Activated naive CD8-positive, alpha-beta T cell treated with anti-CD3 and anti-CD28 coated beads for 36 hours (primary cell): ENCODE data around the gene UQCRC1. TPM values are rescaled to one million over a fixed set of nuclear protein-coding genes. Genes with fewer than 3 reads are reported as not detected.

Experiments used
- DNase-seq: peaks from one replicate; pipeline ENCODE4 v3.0.0; 2021
- H3K27ac Mint-ChIP-seq: one replicate; pipeline ENCODE4 v1.8.0; 2022; ENCODE audit warnings: mild to moderate bottlenecking, moderate library complexity, mixed read lengths
- H3K27me3 Mint-ChIP-seq: one replicate; pipeline ENCODE4 v1.8.0; 2022; ENCODE audit warnings: mild to moderate bottlenecking, mixed read lengths
- H3K36me3 Mint-ChIP-seq: one replicate; pipeline ENCODE4 v1.8.0; 2021; ENCODE audit warnings: mild to moderate bottlenecking, mixed read lengths
- H3K4me1 Mint-ChIP-seq: one replicate; pipeline ENCODE4 v1.8.0; 2021; ENCODE audit warnings: mixed read lengths
- H3K4me3 Mint-ChIP-seq: one replicate; pipeline ENCODE4 v1.8.0; 2022; ENCODE audit warnings: mild to moderate bottlenecking, moderate library complexity, mixed read lengths
- H3K9me3 Mint-ChIP-seq: one replicate; pipeline ENCODE4 v1.8.0; 2022; ENCODE audit warnings: mixed read lengths
- total RNA-seq, 2 experiments: library from RNA; stranded (reverse); gene quantifications; one replicate each; pipeline ENCODE4 v1.2.3, GENCODE V29; 2021

UQCRC1 gene
- total RNA-seq, 2 experiments from 2014 or later, result 193 to 209 TPM

DNA sequence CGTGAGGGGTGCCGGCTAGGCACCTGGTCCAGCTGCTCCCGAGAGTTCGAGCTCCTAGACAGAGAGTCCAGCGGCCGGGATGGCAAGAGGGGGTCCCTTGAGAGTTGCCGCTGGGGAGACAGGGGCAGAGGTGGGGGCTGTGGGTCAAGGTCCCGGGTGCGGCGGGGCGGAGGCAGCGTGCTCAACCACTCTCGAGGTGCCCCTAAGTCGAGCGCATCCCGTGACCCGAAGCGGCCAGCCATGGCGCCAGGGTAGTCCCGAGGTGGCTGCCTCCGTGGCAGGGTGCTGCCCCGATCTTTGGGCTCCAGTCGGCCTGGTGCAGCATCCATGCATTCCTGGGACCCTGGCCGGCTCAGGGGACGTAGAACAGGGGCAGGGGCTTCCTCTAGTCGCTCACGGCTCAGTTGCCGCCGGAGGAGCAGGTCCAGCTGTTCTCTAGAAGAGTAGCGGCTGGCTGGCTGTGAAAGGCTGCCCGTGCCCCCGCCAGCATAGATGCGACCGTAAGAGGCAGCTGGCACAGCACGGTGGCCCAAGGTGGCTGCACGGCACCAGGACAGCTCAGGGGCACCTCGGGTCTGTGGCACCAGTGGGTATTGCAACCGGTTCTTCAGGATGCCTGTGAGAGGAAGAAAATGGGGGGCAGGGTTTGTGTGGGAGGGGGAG lies 30.6 kb upstream of the UQCRC1 start:
- H3K9me3 Mint-ChIP-seq, result no peaks in the 10 kb centered on the region

DNA sequence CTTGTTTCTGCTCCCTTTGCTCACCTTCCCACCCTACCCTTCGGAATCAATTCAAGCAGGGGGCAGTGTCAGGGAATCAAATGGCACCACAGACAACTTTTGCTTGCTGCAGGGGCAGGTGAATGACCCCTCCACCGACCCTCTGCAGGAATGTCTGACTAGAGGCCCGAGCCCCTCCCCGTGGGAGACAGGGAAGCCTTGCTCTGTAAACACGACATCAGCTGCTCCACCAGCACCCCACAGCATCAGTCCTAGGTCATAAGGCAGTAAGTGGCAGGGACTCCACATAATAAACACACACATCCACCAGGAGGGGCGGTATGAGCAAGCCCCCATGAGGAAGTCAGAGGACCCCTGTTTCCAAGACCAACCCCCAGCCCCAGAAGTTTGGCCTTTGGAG lies 27.9 kb upstream of the UQCRC1 start:
- Mint-ChIP-seq H3K4me3 (no peak overlapping the region), H3K27me3 (no peaks in the 10 kb centered on the region), H3K9me3 (no peaks in the 10 kb centered on the region), H3K4me1 (peaks cover 23% of the 10 kb centered on the region), H3K27ac (no peak overlapping the region), H3K36me3 (peaks cover 5% of the 10 kb centered on the region)
- DNase-seq, result no peak

More for the DNA sequence above, 30.6 kb upstream of the UQCRC1 start:
- Mint-ChIP-seq H3K27ac (no peak overlapping the region), H3K4me1 (peaks cover 17% of the 10 kb centered on the region), H3K4me3 (no peak overlapping the region), H3K27me3 (no peaks in the 10 kb centered on the region), H3K36me3 (peaks cover 8% of the 10 kb centered on the region)
- no peak for DNase-seq

DNA sequence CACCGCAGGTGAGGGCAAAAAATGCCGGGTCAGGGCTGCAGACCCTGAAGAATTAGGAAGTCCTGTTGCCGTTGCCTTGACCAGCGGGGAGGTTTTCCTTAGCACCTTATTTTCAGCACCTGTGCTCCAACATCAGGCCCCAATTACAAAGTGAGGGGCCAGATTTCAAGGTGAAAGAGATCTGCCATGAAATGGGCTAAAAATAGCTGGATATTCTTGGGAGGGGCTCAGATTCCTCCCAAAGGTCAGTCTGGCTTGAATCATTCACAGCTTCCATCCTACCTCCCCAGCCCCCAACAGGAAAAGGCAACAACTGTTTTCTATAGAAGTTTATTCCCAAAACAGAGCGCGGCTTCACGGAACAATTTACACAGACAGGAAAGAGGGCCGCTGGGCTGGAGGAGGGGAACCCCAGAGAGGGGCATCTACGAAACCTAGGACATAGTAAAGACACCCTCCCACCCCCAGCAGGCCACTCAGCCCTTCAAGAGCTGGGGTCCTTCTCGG lies 26.8 kb upstream of the UQCRC1 start:
- Mint-ChIP-seq H3K27me3 (no peaks in the 10 kb centered on the region), H3K36me3 (peaks cover 3% of the 10 kb centered on the region), H3K27ac (no peak overlapping the region), H3K4me1 (peaks cover 23% of the 10 kb centered on the region), H3K4me3 (peak overlapping the region; percentile 86), H3K9me3 (no peaks in the 10 kb centered on the region)
- no peak for DNase-seq

DNA sequence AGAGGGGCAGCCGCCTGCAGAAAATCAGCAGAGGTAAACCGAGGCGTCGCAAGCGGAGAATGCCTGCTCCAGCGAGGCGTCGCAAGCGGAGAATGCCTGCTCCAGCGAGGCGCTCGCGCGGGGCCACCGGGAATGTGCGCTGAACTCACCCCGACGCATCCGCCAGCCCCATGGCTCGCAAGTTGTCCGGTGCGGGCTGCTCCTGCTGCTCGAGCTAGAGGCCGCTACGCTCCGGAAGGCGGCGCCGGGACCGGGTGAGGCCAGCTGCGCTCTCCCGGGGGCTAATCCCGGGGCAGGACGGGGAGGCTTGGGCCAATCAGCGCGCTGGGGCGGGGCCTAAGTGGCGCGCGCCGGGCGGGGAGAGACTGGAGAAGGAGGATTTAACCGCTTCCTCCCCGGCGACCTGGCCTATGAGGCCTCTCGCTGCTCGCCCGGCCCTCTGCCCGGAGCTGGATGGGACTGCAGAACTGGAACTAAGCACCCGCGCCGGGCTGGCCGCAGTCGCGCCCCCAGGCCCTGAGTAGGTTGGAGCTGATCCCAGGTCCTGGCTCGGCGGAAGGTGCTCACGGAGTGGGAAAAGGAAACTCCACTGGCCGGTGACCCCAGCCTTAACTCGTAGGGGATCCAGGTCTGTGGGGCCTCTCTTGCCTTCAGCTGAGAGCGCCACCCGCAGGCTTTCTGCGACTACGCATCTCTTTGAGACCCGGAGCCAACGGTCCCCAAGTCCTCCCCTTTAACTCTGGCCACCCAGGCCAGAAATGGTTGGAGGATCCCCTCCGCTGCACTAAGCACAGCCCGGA lies 26.0 kb upstream of the UQCRC1 start, which contains the start of gene SLC26A6:
Gene SLC26A6, minus strand, starts transcription at position 240 of the 800 bp plus-strand sequence. Its CDS starts 68 bp downstream, at position 172.
- Mint-ChIP-seq H3K4me1 (peaks cover 23% of the 10 kb centered on the region), H3K36me3 (peaks cover 3% of the 10 kb centered on the region), H3K4me3 (peak within 1 kb of the TSS; percentile 86), H3K27ac (peak within 1 kb of the TSS; percentile 86), H3K27me3 (no peaks in the 10 kb centered on the region), H3K9me3 (no peaks in the 10 kb centered on the region)
- peak; percentile 97 for DNase-seq

DNA sequence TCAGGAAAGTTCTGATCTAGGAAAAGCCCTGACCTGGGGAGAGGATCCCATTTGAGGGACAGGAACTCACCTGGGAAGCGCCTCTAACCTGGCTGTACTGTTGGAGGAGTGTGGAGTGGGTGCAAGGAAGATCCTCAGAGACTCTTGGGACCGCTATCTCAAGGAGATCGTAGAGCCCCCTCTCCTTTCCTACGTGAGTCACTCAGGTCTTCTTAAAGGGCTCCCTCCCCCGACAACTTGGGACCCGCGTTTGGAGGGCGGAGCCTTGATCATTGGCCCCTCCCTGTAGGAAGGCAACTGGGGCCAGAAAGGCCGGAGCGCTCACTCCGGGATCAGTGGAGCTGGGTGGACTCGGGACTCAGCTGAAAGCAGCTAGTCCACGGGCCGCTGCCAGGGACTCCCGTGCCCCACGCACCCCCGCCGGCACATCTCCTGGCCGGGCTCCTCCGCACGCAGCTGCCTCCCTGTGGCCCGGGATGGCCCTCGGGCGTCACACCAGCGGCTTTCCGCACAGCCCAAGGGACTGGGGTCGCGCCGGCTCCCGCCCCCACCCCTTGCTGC lies 25.3 kb upstream of the UQCRC1 start:
- Mint-ChIP-seq H3K4me3 (peak overlapping the region; percentile 86), H3K36me3 (peaks cover 3% of the 10 kb centered on the region), H3K27me3 (no peaks in the 10 kb centered on the region), H3K9me3 (no peaks in the 10 kb centered on the region), H3K27ac (no peak overlapping the region), H3K4me1 (peaks cover 23% of the 10 kb centered on the region)
- peak; percentile 65 for DNase-seq

DNA sequence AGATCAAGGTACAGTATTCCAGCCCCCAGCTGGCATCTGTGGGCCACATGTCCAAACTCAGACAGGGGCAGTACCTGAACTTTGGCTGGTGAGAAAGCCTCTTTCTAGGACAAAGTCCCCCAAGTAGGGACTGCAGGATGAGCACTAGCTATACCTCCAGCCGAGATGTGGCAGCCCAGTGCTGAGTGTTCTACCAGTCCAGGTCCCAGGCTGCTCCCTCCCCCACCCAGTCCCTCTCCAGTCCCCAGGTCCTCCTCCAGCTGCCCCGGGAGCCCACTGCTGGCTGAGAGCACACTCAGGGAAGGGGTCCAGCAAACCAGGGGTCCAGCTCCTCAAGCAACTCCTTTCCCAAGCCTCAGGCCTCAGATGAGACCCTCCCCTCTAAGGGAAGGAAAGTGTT lies 24.3 kb upstream of the UQCRC1 start:
- H3K4me1 Mint-ChIP-seq, result peaks cover 20% of the 10 kb centered on the region
- no peaks in the 10 kb centered on the region for H3K36me3 Mint-ChIP-seq
- H3K27ac Mint-ChIP-seq, result no peak overlapping the region
- no peaks in the 10 kb centered on the region for H3K27me3 Mint-ChIP-seq
- no peak overlapping the region for H3K4me3 Mint-ChIP-seq
- no peak for DNase-seq
- H3K9me3 Mint-ChIP-seq, result no peaks in the 10 kb centered on the region

DNA sequence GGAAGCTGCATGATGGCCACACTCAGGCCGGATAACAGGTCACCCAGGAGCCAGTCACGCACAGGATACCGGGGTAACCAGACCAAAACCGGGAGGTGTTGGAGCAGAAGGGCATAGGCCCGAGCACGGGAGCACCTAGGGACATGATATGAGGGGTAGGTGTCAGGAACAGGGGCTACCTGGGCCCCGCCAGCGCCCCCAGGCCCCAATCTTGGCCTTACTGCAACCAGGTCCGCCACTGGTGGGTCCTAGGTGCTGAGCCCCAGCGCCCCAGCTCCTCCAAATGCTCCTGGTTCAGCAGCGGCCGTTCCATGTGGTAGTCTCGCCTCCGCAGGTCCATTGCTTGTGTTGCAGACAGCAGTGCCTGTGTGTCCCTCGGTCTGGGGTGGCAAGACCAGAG lies 23.8 kb upstream of the UQCRC1 start:
- Mint-ChIP-seq H3K27ac (no peak overlapping the region), H3K9me3 (no peaks in the 10 kb centered on the region), H3K4me1 (peaks cover 20% of the 10 kb centered on the region), H3K36me3 (no peaks in the 10 kb centered on the region), H3K4me3 (no peak overlapping the region), H3K27me3 (no peaks in the 10 kb centered on the region)
- no peak for DNase-seq

DNA sequence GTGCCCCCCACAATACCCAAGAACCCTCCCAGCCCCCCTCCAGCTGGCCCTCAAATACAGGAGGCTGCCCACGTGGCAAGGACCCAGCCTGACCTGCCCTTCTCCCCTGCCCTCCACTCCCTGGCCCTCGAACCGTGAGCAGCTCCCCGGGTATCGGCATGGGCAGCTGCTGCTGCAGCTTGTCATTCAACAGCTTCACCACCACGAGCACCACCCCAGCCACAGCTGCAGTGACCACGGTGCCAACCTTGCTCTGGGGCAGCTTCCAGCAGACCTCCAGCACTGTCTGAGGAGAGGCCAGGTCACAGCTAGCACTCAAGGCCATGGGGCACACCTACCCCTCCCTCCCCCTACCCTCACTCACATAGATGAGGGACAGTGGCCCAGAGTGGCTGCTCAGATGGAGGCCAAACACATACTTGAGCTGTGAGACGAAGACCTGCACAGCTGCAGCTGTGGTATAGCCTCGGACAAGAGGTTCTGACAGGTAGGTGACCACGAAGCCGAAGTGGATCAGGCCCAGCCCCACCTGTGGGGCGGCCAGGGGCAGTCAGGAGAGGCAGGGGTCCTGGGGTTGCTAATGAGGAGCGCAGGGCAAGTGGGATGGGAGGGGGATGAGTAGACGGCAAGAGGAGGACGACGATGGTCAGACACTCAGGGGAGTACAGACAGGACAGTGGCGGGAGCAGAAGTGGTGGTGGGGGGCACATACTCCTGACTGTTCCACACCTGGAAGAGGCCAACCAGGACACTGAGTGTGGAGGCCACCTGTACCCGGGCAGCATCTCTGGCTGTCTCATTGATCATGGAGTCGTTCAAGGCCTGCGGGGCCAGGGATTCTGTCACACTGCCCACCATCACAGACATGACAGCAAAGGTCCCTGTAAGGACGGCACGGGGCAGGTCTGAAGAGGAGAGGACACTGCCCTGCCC lies 22.3 kb upstream of the UQCRC1 start:
- H3K27me3 Mint-ChIP-seq, result no peaks in the 10 kb centered on the region
- peaks cover 3% of the 10 kb centered on the region for H3K36me3 Mint-ChIP-seq
- DNase-seq, result no peak
- H3K27ac Mint-ChIP-seq, result peak overlapping the region; percentile 56
- peaks cover 15% of the 10 kb centered on the region for H3K4me1 Mint-ChIP-seq
- no peaks in the 10 kb centered on the region for H3K9me3 Mint-ChIP-seq
- H3K4me3 Mint-ChIP-seq, result no peak overlapping the region

DNA sequence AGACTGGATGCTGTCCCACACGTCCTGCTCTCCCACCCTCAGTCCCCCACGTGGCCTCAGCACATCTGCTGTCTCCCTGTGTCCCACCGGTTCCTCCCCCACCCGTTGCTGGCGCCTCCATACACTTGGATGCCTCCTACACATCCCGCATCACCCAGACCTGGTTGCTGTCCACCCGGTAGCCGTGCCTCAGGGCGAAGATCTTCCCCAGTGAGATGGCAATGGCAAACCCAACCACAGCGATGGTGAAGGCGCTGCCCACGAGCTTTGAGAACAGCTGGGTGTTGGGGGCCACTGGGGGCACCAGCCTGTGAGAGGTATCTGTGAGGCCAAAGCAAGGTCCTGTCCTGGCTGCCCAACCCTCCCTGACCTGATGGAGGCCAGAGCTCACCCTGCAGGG lies 21.4 kb upstream of the UQCRC1 start:
- Mint-ChIP-seq H3K27me3 (no peaks in the 10 kb centered on the region), H3K36me3 (peaks cover 3% of the 10 kb centered on the region), H3K9me3 (no peaks in the 10 kb centered on the region), H3K4me3 (no peak overlapping the region), H3K4me1 (peaks cover 8% of the 10 kb centered on the region), H3K27ac (no peak overlapping the region)
- DNase-seq, result no peak

DNA sequence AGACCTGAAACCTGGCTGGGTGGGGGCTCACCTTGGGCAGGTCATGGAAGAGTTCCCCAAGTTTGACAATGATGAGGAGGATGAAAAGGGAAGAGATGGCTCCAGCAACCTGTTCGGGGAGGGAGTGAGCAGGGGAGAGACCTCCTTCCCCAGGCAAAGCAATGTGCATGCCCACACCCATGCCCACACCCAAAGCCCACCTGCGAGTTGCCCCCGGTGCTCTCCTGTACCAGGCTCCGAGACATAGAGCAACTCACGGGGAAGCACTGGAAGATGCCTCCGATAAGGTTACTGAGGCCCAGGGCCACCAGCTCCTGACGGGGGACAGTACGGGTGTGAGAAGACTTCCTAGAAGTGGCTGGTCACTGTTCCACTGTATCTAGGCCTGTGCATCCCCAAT lies 21.0 kb upstream of the UQCRC1 start:
- no peaks in the 10 kb centered on the region for H3K27me3 Mint-ChIP-seq
- no peak for DNase-seq
- H3K36me3 Mint-ChIP-seq, result peaks cover 3% of the 10 kb centered on the region
- H3K27ac Mint-ChIP-seq, result no peak overlapping the region
- no peak overlapping the region for H3K4me3 Mint-ChIP-seq
- no peaks in the 10 kb centered on the region for H3K9me3 Mint-ChIP-seq
- peaks cover 7% of the 10 kb centered on the region for H3K4me1 Mint-ChIP-seq

DNA sequence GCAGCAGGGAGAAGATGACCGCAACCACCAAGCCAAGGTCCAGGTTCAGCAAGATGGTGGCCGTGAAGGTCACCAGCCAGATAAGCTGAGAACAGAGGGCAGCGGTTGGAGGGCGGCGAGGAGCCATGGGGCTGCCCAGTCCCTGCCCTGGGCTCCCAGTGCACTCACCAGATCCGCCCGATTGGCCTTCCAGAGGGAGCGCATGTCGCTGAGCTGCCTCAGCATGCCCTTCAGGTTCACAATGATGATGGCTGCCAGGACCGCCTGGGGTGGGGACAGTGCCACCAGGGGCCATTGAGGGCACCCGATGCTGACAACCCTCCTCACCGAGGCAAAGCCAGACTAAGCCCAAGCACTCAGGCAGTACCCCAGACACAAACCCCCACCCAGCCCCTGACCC lies 20.4 kb upstream of the UQCRC1 start:
- Mint-ChIP-seq H3K9me3 (no peaks in the 10 kb centered on the region), H3K27me3 (no peaks in the 10 kb centered on the region), H3K4me3 (no peak overlapping the region), H3K36me3 (peaks cover 3% of the 10 kb centered on the region), H3K4me1 (peaks cover 7% of the 10 kb centered on the region), H3K27ac (no peak overlapping the region)
- no peak for DNase-seq

DNA sequence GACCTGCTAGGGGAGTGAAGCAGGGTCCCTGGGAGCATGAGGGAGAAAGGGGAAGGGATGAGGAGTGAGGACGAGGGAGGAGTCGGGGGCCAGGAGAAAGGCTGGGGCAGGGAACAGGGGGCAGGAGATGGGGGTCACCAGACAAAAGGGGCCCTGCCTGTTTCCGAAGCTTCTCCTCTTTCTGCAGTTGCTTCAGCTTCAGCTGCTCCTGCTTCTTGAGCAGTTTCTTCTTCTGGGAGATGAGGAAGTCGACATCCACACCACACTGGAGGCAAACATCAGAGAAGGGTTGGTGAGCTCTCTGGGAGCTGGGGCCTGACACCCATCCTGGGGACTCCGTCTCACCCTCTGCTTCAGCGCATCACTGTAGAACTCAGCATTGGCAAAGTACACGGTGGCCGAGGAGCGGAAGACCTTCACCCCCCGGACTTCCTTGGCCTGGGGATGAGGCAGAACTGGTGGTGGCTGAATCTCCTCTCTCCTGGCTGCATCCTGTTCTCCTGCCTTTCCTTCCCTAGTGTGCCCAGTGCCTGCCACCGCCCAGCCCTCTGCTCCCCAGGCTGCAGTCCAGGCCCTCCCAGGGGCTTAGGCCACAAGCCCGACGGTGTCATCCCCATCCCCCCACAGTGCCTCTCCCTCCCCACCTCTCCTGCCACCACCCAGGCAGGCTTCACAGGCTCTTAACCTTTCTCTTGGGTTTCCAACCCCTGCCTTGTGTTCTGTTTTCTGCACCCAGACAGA lies 19.0 kb upstream of the UQCRC1 start:
- Mint-ChIP-seq H3K27ac (no peak overlapping the region), H3K4me3 (no peak overlapping the region), H3K27me3 (no peaks in the 10 kb centered on the region), H3K9me3 (no peaks in the 10 kb centered on the region), H3K36me3 (peaks cover 3% of the 10 kb centered on the region), H3K4me1 (no peaks in the 10 kb centered on the region)
- no peak for DNase-seq

DNA sequence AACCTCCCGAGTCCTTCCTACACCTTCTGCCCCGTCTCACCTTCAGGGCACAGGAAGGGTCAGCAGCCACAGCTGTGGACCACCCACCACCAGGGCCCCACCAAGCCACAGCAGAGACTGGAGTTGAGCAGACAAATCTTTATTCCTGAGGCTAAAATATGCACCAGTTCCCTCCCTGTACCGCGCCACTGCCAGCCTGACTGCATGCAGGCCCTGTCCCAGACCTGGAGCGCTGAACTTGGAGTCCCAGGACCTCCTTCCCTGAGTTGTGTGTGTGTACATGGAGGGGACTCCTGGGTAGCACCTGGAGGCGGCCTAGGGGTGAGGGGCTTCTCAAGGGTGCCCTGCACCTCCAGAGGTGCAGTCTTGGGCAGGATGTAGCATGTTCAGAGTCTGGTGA lies 16.2 kb upstream of the UQCRC1 start:
- Mint-ChIP-seq H3K27me3 (no peaks in the 10 kb centered on the region), H3K9me3 (no peaks in the 10 kb centered on the region), H3K4me3 (no peak overlapping the region), H3K27ac (no peak overlapping the region), H3K36me3 (peaks cover 3% of the 10 kb centered on the region), H3K4me1 (no peaks in the 10 kb centered on the region)
- DNase-seq, result no peak

DNA sequence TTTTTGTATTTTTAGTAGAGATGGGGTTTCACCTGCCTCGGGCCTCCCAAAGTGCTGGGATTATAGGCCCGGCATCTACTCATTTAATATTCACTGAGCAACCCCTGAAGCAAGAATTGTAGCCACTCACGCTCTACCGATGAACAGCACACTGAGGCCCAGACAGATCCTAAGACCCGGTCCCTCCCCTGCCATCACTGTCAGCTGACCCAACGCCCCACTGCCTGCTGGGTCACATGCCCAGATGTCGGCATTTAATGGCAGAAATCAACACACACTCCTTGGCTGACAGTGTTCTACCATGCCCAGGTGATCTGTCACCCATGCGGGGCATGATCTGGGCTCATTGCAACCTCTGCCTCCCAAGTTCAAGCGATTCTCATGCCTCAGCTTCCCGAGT lies 15.3 kb upstream of the UQCRC1 start:
- Mint-ChIP-seq H3K4me1 (no peaks in the 10 kb centered on the region), H3K36me3 (peaks cover 3% of the 10 kb centered on the region), H3K9me3 (no peaks in the 10 kb centered on the region), H3K27ac (no peak overlapping the region), H3K4me3 (no peak overlapping the region), H3K27me3 (no peaks in the 10 kb centered on the region)
- DNase-seq, result no peak
